Astrocyte of the spinal cord (primary cell): Measurements from ENCODE around the gene WDR1.
A peak's percentile ranks its signal among the peaks of the same experiment; 100 is the strongest.

Experiments used
- DNase-seq: peaks from one replicate; pipeline ENCODE4 v3.0.0; 2011; ENCODE audit warnings: low read depth, low spot score
- H3K4me3 ChIP-seq: 2 replicates; pipeline ENCODE4 v1.5.1; 2011; ENCODE audit warnings: low read depth, mild to moderate bottlenecking, low read length, moderate library complexity
- in situ Hi-C: cut with HindIII; loops from 2 replicates; pipeline ENCODE4 v1.10.0; 2017; ENCODE audit warnings: low sequenced_read_pairs
- TF ChIP-seq, protein P1 (sequence below): IDR thresholded peaks from 2 replicates; pipeline ENCODE4 v1.5.1; 2012; ENCODE audit warnings: low read depth, mild to moderate bottlenecking, low read length, inconsistent platforms

WDR1 gene

DNA sequence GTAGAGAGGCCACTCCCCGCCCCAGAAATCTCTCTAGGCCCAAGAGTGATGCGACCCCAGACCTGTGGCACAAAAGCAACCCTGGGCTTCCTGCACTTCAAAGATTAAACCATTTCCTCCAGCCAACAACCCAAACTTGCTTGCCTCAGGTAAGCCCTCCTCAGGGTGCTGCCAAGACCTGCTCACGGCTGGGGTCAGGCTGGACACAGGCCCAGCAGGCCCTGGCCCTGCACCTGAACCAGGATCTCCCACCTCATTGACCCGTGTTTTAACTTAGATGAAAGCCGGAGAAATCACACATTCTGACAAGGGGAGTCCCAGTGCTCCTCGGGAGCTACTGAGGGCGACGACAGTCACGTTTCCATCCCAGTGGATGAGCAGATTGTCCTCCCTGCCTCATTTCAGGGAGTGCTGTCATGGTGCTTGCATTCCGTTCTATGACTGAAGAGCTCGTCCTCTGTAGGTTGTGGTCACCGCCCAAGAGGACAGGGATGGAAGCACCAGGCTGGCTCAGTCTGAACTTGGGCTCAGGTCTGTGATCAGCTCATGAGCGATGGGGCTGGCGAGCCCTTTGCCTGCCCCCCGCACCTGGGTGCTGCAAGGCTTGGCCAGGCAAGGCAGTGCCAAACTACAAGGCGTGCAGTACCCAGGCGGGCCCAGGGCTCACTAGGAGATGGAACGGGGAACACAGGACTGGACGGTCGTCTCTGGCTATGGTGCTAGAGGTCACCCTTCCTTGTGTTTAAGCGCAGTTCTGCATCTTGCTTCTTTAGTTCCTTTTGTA lies 25.9 kb downstream of the WDR1 start:
- no peak for DNase-seq
- TF ChIP-seq, protein P1, sequence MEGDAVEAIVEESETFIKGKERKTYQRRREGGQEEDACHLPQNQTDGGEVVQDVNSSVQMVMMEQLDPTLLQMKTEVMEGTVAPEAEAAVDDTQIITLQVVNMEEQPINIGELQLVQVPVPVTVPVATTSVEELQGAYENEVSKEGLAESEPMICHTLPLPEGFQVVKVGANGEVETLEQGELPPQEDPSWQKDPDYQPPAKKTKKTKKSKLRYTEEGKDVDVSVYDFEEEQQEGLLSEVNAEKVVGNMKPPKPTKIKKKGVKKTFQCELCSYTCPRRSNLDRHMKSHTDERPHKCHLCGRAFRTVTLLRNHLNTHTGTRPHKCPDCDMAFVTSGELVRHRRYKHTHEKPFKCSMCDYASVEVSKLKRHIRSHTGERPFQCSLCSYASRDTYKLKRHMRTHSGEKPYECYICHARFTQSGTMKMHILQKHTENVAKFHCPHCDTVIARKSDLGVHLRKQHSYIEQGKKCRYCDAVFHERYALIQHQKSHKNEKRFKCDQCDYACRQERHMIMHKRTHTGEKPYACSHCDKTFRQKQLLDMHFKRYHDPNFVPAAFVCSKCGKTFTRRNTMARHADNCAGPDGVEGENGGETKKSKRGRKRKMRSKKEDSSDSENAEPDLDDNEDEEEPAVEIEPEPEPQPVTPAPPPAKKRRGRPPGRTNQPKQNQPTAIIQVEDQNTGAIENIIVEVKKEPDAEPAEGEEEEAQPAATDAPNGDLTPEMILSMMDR, result no peak
- no peak overlapping the region for H3K4me3 ChIP-seq
- in situ Hi-C loops, result no loop called here

DNA sequence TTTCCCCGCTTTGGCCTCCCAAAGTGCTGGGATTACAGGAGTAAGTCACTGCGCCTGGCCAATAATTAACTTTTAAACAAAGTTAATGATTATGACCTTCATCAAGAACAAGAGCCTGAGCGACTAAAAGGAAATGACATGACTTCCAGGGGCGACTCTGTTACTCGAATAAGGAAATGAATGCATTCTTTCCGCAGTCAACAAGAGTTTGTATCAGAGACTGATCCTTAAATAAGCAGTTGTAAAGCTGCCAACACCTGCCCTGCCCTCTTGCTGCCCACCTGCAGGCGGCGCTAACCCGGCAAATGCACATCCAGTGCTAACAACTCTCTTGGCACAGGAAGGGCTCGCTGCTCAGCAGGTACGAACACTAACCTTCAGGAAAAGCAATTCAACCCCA lies 27.3 kb downstream of the WDR1 start:
- no peak for DNase-seq
- H3K4me3 ChIP-seq, result no peak overlapping the region
- TF ChIP-seq, protein P1, result peak; percentile 47
- in situ Hi-C loops, result no loop called here

DNA sequence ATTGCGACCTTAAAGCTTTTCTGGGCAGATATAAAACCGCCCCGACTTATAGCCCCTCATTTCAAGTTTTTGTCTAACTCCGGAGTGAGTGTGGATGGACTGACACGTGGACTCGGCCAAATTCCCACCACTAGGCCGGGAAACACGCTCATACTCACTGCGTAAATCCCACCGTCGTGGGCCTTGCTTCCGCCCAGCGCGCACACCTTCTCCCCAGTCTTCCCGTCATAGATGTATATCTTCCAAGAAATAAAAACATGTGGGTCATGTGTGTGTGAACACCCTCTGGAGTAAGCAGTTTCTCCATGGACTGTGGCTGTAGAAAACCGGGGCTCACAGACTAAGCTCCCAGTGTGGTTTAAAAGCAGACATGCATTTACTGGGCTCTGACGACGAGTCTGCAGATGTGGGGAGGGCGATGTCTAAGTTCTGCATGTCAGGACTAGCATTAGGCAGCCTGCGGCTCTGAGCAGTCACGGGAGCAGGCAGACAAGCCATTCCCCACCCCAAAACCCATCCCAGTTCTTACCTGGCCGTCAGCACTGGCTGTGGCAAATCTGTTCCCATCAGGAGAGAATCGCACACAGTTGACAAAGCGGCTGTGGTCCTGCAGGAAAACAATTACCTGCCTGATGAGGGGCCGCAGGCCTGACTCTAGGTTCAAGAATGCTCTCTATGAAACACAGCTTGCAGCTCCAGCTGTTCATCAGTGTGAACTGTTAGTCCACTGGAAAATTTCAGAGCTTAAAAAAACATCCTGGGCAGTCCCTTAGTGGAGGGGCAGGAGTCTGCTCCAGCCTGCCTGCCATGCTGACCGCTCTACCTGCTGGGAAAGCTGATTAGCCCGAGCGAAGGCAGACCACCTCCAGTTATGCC lies 28.2 kb downstream of the WDR1 start:
- no peak for DNase-seq
- H3K4me3 ChIP-seq, result no peak overlapping the region
- in situ Hi-C loops, result no loop called here
- TF ChIP-seq, protein P1, result no peak

DNA sequence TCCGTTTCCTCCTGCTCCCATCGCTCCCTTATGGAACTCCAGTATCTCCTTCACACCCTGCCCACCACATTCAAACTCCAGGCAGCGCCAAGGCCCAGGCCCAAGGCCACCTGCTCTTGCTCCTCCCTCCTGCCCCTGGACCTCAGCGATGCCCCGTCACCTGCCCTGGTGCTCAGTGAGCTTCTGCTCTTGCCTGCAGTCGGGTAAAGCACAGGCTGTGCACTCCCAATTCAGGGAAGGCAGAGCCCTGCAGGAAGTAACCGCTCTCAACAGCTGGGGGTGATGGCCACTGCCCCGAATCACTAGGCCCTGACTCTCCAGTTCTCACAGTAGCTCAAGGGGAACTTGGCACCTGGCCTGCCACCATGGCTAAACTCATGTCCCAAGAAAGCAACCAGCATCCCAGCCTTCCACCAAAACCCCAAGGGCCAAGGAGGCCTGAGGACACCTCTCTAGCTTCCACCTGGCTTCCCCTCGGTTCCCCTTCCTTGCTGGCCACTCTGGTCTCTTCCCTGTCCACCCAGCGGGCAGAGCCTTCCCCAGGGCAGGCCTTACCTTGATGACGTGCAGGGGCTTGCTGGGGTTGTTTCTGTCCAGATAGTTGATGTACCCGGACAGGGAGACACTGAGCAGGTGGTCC lies 29.3 kb downstream of the WDR1 start:
- TF ChIP-seq, protein P1, result no peak
- in situ Hi-C loops, result no loop called here
- no peak for DNase-seq
- no peak overlapping the region for H3K4me3 ChIP-seq

DNA sequence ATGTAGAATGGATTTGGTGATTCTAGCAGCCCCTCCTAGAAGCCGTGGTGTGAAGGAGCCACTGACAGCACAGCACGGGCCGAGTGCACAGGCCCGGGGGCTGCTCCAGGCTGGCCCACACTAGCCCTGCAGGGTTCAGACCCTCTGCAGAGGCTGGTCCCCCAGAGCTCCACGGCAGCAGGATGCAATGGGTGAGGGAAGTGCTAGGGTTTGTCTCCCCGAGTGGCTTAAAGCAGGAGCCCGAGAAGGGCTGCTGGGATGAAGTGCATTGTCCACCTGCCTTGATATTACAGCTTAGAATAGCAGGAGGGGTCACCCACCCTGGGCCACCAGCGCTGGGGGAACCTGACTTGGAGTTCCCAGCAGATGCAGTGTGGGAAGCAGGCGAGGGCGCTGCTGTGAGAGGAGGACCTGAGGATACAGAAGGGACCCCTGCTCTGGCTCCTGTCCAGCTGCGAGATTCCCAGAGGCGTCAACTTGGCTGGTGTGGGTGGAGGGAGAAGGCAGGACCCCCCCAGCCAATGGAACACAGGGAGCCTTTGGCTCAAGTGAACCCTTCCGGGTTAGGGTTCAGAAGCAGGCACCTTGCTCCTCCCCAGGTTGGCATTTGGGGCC lies 30.0 kb downstream of the WDR1 start:
- DNase-seq, result no peak
- TF ChIP-seq, protein P1, result no peak
- in situ Hi-C loops, result no loop called here
- H3K4me3 ChIP-seq, result no peak overlapping the region

DNA sequence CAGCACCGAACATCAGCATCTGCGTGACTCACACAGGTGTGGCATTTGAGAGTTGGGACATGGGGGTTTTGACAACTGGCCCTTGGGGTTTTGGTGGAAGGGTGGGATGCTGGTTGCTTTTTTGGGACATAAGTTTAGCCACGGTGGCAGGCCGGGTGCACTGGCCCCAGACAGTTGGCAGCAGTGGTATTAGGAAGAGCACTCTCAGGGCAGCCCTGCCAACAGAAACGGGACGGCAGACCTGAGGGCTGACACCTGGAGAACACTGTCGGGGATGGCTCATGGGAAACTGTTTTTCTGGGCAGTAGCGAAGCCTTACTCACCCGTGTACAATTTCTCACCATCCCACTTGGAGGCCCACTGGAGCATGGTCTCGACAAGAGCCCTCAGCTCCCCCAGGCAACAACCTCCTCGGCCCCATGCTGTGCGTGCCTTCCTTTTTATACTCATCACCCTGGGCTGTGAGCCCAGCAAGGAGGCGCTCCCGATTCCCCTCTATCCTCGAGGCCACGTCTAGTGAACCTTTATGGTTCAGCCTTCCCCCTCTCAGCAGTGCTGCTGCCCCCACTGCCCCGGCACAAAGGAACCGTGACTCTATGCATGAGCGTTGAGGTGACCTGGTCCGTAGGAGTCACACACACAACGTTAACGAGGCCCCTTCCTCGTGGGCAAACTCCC lies 30.6 kb downstream of the WDR1 start:
- H3K4me3 ChIP-seq, result no peak overlapping the region
- DNase-seq, result peak; percentile 60
- in situ Hi-C loops, result no loop called here
- TF ChIP-seq, protein P1, result no peak
